Body of pancreas (tissue), 4 donors: Measurements from ENCODE around the gene TIFAB.

Experiments used
- CTCF ChIP-seq, 7 experiments: fragments of 450-650 bp in 4 of 7; fragments of 200-600 bp in 3 of 7; sonication (generic) in 3 of 7; IDR thresholded peaks; one replicate each; pipeline ENCODE4 v1.5.1; 2016 to 2019; ENCODE audit warnings: antibody characterized with exemption in 7 of 7
- POLR2A ChIP-seq, 3 donors: fragments of 450-650 bp; IDR thresholded peaks; one replicate each; pipeline ENCODE4 v1.6.1; 2016; ENCODE audit warnings: antibody characterized with exemption in 3 of 3, mild to moderate bottlenecking in 2 of 3

GRCh38 chr5:135477613-135478066 lies 25.5 kb upstream of the TIFAB start:
- TF ChIP-seq POLR2A (IDR thresholded peaks at IDR 0.05) = no peak
- no peak for TF ChIP-seq CTCF (IDR thresholded peaks at IDR 0.05)
